GM12878 (cell line): Measurements from ENCODE around the gene PARG. TPM values are rescaled to one million over a fixed set of nuclear protein-coding genes. Genes with fewer than 3 reads are reported as not detected.

ENCODE experiments used
- ATAC-seq: fragments of 200-7000 bp; cut with Tn5 transposase; 3 replicates; pipeline ENCODE4 v1.9.1; 2020; ENCODE audit warnings: mild to moderate bottlenecking, moderate library complexity
- BruUV-seq: library from RNA; stranded (reverse); fragments of 400-500 nt; replicated peaks from 2 replicates; lab custom pipeline; 2021; lab: Mats Ljungman, UMichigan
- CTCF ChIA-PET: fragments of 300-600 bp; sonication (Branson Sonifier 250); formaldehyde crosslinking; extraction: SDS; loops from one replicate; lab custom pipeline; 2021; ENCODE audit warnings: inconsistent platforms; lab: Yijun Ruan, JAX
- POLR2A ChIA-PET: fragments of 350-600 bp; formaldehyde crosslinking; extraction: SDS; loops from one replicate; lab custom pipeline; 2021; ENCODE audit warnings: inconsistent platforms; lab: Charles Lee
- RAD21 ChIA-PET: fragments of 300-600 bp; sonication (Branson Sonifier 250); formaldehyde crosslinking; loops from one replicate; lab custom pipeline; 2023; ENCODE audit warnings: antibody characterized with exemption; ENCODE audit not compliant: unreplicated experiment; lab: Charles Lee
- SMC1A ChIA-PET: fragments of 300-600 bp; sonication (Branson Sonifier 250); formaldehyde crosslinking; loops from one replicate; lab custom pipeline; 2023; ENCODE audit not compliant: unreplicated experiment, uncharacterized antibody; lab: Charles Lee
- DNase-seq: peaks from one replicate; pipeline ENCODE4 v3.0.0-alpha.2; 2011; ENCODE audit warnings: low read depth, low spot score
- FAIRE-seq: peaks from 3 replicates; lab custom pipeline; 2011; peaks lifted over from hg19 to GRCh38; lab: Jason Lieb, UNC
- H2AFZ ChIP-seq: 2 replicates; pipeline ENCODE4 v1.6.0; 2011; ENCODE audit warnings: low read depth, low read length, control low read depth; ENCODE audit not compliant: control insufficient read depth
- H3K27ac ChIP-seq: 2 replicates; pipeline ENCODE4 v1.5.1; 2011; ENCODE audit warnings: control low read depth; ENCODE audit not compliant: control insufficient read depth, insufficient read depth
- H3K27me3 ChIP-seq, 2 experiments: replicated peaks in 1 of 2; 2 replicates each; pipeline versions ENCODE4 v1.6.0 to v1.6.1; 2011; ENCODE audit warnings: low read length in 1 of 2; ENCODE audit not compliant: control insufficient read depth in 2 of 2, insufficient read depth in 2 of 2
- H3K36me3 ChIP-seq, 2 experiments: 2 replicates each; pipeline ENCODE4 v1.5.1; 2011; ENCODE audit warnings: low read length in 1 of 2; ENCODE audit not compliant: control insufficient read depth in 2 of 2, insufficient read depth in 2 of 2
- H3K4me1 ChIP-seq: 2 replicates; pipeline ENCODE4 v1.6.1; 2011; ENCODE audit warnings: mild to moderate bottlenecking, low read length, moderate library complexity, mixed read lengths; ENCODE audit not compliant: control insufficient read depth, insufficient read depth
- H3K4me2 ChIP-seq: 2 replicates; pipeline ENCODE4 v1.6.0; 2011; ENCODE audit warnings: control low read depth; ENCODE audit not compliant: control insufficient read depth, insufficient read depth
- H3K4me3 ChIP-seq: fragments of 200-600 bp; sonication (generic); 2 replicates; pipeline ENCODE4 v1.5.1; 2016
- H3K79me2 ChIP-seq: 2 replicates; pipeline ENCODE4 v1.6.0; 2011; ENCODE audit warnings: low read length; ENCODE audit not compliant: control insufficient read depth, insufficient read depth
- H3K9ac ChIP-seq: 2 replicates; pipeline ENCODE4 v1.8.0; 2011; ENCODE audit warnings: low read length, control low read depth, mixed read lengths; ENCODE audit not compliant: control insufficient read depth, insufficient read depth
- H3K9me3 ChIP-seq: replicated peaks from 3 replicates; pipeline ENCODE4 v1.5.1; 2011; ENCODE audit warnings: mild to moderate bottlenecking, low read length; ENCODE audit not compliant: control insufficient read depth, insufficient read depth
- H4K20me1 ChIP-seq: 2 replicates; pipeline ENCODE4 v1.6.0; 2011; ENCODE audit not compliant: control insufficient read depth, insufficient read depth
- EED ChIP-seq: sonication (generic); IDR thresholded peaks from 2 replicates; pipeline ENCODE4 v1.6.1; 2016; ENCODE audit warnings: antibody characterized with exemption, low read depth
- HDGF ChIP-seq: fragments of 450-650 bp; IDR thresholded peaks from 2 replicates; pipeline ENCODE4 v1.6.1; 2016; ENCODE audit warnings: antibody characterized with exemption
- JUND ChIP-seq: IDR thresholded peaks from 2 replicates; pipeline ENCODE4 v1.6.1; 2012; ENCODE audit warnings: low read depth, mild to moderate bottlenecking, low read length, improper control_type of control experiment, moderate library complexity
- KDM1A ChIP-seq: fragments of 200-600 bp; sonication (generic); IDR thresholded peaks from 2 replicates; pipeline ENCODE4 v1.6.1; 2016; ENCODE audit warnings: borderline replicate concordance
- MEF2B ChIP-seq: fragments of 450-650 bp; IDR thresholded peaks from 2 replicates; pipeline ENCODE4 v1.6.1; 2018; ENCODE audit warnings: mild to moderate bottlenecking, moderate library complexity; ENCODE audit not compliant: partially characterized antibody, poor library complexity, severe bottlenecking
- MLLT1 ChIP-seq: fragments of 450-650 bp; IDR thresholded peaks from 2 replicates; pipeline ENCODE4 v1.6.1; 2016; ENCODE audit warnings: mild to moderate bottlenecking
- MYB ChIP-seq: fragments of 150-350 bp; IDR thresholded peaks from 2 replicates; pipeline ENCODE4 v1.6.1; 2014; ENCODE audit warnings: mild to moderate bottlenecking, low read depth, low read length, borderline replicate concordance
- NFIC ChIP-seq: IDR thresholded peaks from 2 replicates; pipeline ENCODE4 v1.6.1; 2012; ENCODE audit warnings: low read depth, mild to moderate bottlenecking, inconsistent platforms, low read length, moderate library complexity
- NR2C1 ChIP-seq: fragments of 450-650 bp; IDR thresholded peaks from 2 replicates; pipeline ENCODE4 v1.6.1; 2017; ENCODE audit warnings: antibody characterized with exemption, mild to moderate bottlenecking, moderate library complexity
- NR2C2 ChIP-seq: IDR thresholded peaks from 2 replicates; pipeline ENCODE4 v1.6.1; 2011; ENCODE audit warnings: borderline replicate concordance, low read depth; ENCODE audit not compliant: control insufficient read depth, insufficient read length
- NR2F1 ChIP-seq: fragments of 450-650 bp; conservative IDR thresholded peaks from 2 replicates; pipeline ENCODE4 v1.6.1; 2017; ENCODE audit warnings: mild to moderate bottlenecking
- NRF1 ChIP-seq: conservative IDR thresholded peaks from 2 replicates; pipeline ENCODE4 v1.6.1; 2011; ENCODE audit warnings: mild to moderate bottlenecking, low read depth, low read length, improper control_type of control experiment
- PAX8 ChIP-seq: fragments of 450-650 bp; IDR thresholded peaks from 2 replicates; pipeline ENCODE4 v1.6.1; 2017; ENCODE audit warnings: mild to moderate bottlenecking, moderate library complexity
- RELA ChIP-seq: fragments of 450-650 bp; IDR thresholded peaks from 2 replicates; pipeline ENCODE4 v1.8.0; 2014; ENCODE audit warnings: borderline replicate concordance; ENCODE audit not compliant: partially characterized antibody
- TARDBP ChIP-seq: IDR thresholded peaks from 2 replicates; pipeline ENCODE4 v1.6.1; 2016; ENCODE audit warnings: borderline replicate concordance
- ZBTB4 ChIP-seq: fragments of 450-650 bp; formaldehyde crosslinking; IDR thresholded peaks from 2 replicates; pipeline ENCODE4 v1.4.0; 2022; ENCODE audit warnings: mild to moderate bottlenecking, moderate library complexity
- ZNF274 ChIP-seq: IDR thresholded peaks from one replicate; pipeline ENCODE4 v1.8.0; 2011; ENCODE audit not compliant: insufficient read length, insufficient read depth
- WGBS: methylation state at CpG from one replicate; pipeline ENCODE4 v1.1.6; 2016; ENCODE audit warnings: low lambda C conversion rate; ENCODE audit not compliant: insufficient replicate concordance, insufficient coverage; ENCODE audit errors: missing lambda C conversion rate; 5-methylcytosine and 5-hydroxymethylcytosine counted together
- in situ Hi-C: fragments of 300-500 bp; cut with MboI; formaldehyde crosslinking; loops from 9 replicates; pipeline ENCODE4 v1.14.3; 2018; ENCODE audit warnings: mixed read lengths
- intact Hi-C: fragments of 100-400 bp; cut with micrococcal nuclease; formaldehyde crosslinking; loops from one replicate; pipeline ENCODE4 v1.14.2; 2022; ENCODE audit not compliant: unreplicated experiment
- polyA plus RNA-seq, 11 experiments: library from polyadenylated mRNA; depleted of rRNA in 4 of 11; unstranded in 6 of 11; stranded (reverse) in 5 of 11; fragments of >200 nt; fragmentation: Nextera tagmentation in 4 of 11; fragmentation: Illumina TruSeq in 1 of 11; extraction: Ambion mirVana in 4 of 11; extraction: Trizol in 1 of 11; gene quantifications; 1 replicate in 1 of 11; 2 replicates in 10 of 11; pipeline versions ENCODE4 v1.2.1 to v1.2.3, GENCODE V29; 2011 to 2016; ENCODE audit warnings: inconsistent platforms in 2 of 11, missing spikeins in 2 of 11, low read depth in 1 of 11
- total RNA-seq, 4 experiments: library from RNA; depleted of rRNA in 3 of 4; stranded (reverse); fragments of >200 nt in 3 of 4; fragmentation: Illumina TruSeq in 1 of 4; extraction: Trizol in 1 of 4; gene quantifications; 2 replicates each; pipeline versions ENCODE4 v1.2.1 to v1.2.3, GENCODE V29; 2013 to 2021
- TF ChIP-seq, protein P1 (sequence below): IDR thresholded peaks from 2 replicates; pipeline ENCODE4 v1.6.1; 2011; ENCODE audit warnings: low read depth, low read length, improper control_type of control experiment, borderline replicate concordance

The PARG gene
- total and polyA plus RNA-seq, 10 of the 15 experiments (the other 5 are each of a cell fraction or from before 2014, with no cell fraction given), result 4.8 to 35.4 (median 21.9) TPM

- ChIA-PET RAD21 (no interaction called here), CTCF (no interaction called here), SMC1A (no interaction called here), POLR2A (no interaction called here)
- intact Hi-C loops (no loop called here), in situ Hi-C loops (no loop called here)
- Histone ChIP-seq H3K36me3 (peaks cover 2 to 4% of the 10 kb centered on the region in 2 experiments; a peak in 3 of 4 replicates), H3K9ac (no peak overlapping the region), H3K27me3 (no peaks in the 10 kb centered on the region), H4K20me1 (no peaks in the 10 kb centered on the region), H3K4me2 (no peak overlapping the region), H3K9me3 (no peaks in the 10 kb centered on the region; the same call in 2 of the 3 replicates), H3K4me1 (peaks cover 8% of the 10 kb centered on the region), H3K27ac (no peak overlapping the region), H3K79me2 (no peaks in the 10 kb centered on the region), H3K4me3 (no peak overlapping the region), H2AFZ (no peak overlapping the region)
- TF ChIP-seq MLLT1 (no peak), TARDBP (no peak), HDGF (no peak), NFIC (no peak), KDM1A (no peak), MYB (no peak), NR2C2 (no peak), EED (no peak), RELA (no peak), ZBTB4 (CRISPR knock-in tag) (no peak), MEF2B (no peak), NRF1 (no peak), JUND (no peak), ZNF274 (no peak), NR2C1 (no peak), PAX8 (no peak), NR2F1 (no peak)
- TF ChIP-seq, protein P1, sequence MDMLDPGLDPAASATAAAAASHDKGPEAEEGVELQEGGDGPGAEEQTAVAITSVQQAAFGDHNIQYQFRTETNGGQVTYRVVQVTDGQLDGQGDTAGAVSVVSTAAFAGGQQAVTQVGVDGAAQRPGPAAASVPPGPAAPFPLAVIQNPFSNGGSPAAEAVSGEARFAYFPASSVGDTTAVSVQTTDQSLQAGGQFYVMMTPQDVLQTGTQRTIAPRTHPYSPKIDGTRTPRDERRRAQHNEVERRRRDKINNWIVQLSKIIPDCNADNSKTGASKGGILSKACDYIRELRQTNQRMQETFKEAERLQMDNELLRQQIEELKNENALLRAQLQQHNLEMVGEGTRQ, result no peak
- ATAC-seq (no peak), DNase-seq (no peak), FAIRE-seq (peak; percentile 13)
- 97% methylated on average over 3 of the region's 3 CpGs for WGBS
- BruUV-seq, result no TSS peak
Observed at GRCh38 chr10:49830016-49830415, 111.8 kb downstream of the PARG start.
